ENCODE results near the gene CYB5R4. TPM values are rescaled to one million over a fixed set of nuclear protein-coding genes. Genes with fewer than 3 reads are reported as not detected.

The CYB5R4 gene
- total RNA-seq, 1 experiment from 2014 or later, result 12.5 TPM

DNA sequence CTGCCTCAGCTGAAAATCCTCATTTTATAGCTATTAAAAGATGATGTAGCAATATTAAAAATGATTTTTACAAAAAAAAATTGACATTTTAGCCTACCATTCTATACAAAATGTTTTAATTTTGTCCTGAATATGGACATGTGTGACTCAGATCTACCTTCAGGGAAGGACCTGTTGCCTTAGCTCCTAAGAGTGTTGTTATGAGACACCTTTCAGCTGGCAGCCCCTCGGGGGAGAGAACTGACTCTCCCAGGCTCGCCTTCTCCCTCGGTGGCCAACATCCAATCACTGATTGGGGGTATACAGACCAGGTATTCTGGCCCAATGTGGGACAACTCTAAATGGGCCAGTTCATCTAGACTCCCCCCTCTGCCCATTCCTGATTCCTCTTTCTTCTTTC is 141.6 kb downstream of the CYB5R4 start (continued):
- TF ChIP-seq, protein P1, sequence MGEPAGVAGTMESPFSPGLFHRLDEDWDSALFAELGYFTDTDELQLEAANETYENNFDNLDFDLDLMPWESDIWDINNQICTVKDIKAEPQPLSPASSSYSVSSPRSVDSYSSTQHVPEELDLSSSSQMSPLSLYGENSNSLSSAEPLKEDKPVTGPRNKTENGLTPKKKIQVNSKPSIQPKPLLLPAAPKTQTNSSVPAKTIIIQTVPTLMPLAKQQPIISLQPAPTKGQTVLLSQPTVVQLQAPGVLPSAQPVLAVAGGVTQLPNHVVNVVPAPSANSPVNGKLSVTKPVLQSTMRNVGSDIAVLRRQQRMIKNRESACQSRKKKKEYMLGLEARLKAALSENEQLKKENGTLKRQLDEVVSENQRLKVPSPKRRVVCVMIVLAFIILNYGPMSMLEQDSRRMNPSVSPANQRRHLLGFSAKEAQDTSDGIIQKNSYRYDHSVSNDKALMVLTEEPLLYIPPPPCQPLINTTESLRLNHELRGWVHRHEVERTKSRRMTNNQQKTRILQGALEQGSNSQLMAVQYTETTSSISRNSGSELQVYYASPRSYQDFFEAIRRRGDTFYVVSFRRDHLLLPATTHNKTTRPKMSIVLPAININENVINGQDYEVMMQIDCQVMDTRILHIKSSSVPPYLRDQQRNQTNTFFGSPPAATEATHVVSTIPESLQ (CRISPR knock-in tag; IDR thresholded peaks at IDR 0.05), result no peak
- no peak for TF ChIP-seq JAZF1 (CRISPR knock-in tag; IDR thresholded peaks at IDR 0.05)
- no peak for TF ChIP-seq IRF2 (CRISPR knock-in tag; IDR thresholded peaks at IDR 0.05; ENCODE audit: borderline replicate concordance, low read depth)
- TF ChIP-seq, protein P2, sequence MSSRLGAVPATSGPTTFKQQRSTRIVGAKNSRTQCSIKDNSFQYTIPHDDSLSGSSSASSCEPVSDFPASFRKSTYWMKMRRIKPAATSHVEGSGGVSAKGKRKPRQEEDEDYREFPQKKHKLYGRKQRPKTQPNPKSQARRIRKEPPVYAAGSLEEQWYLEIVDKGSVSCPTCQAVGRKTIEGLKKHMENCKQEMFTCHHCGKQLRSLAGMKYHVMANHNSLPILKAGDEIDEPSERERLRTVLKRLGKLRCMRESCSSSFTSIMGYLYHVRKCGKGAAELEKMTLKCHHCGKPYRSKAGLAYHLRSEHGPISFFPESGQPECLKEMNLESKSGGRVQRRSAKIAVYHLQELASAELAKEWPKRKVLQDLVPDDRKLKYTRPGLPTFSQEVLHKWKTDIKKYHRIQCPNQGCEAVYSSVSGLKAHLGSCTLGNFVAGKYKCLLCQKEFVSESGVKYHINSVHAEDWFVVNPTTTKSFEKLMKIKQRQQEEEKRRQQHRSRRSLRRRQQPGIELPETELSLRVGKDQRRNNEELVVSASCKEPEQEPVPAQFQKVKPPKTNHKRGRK (CRISPR knock-in tag; IDR thresholded peaks at IDR 0.05; ENCODE audit: borderline replicate concordance), result no peak

- ATAC-seq (peak; percentile 47; the same call in 1 of the 2 replicates), DNase-seq (ENCODE audit: low spot score) (no peak)
- POLR2A ChIA-PET, result no interaction called here
- CTCF ChIA-PET, result no interaction called here
- no peaks in the 10 kb centered on the region for H3K27me3 Mint-ChIP-seq (ENCODE audit: low read depth)
- H3K4me3 Mint-ChIP-seq, result no peak overlapping the region
- H3K36me3 Mint-ChIP-seq, result peaks cover 2% of the 10 kb centered on the region
- peaks cover 30% of the 10 kb centered on the region for H3K4me1 Mint-ChIP-seq
- H3K27ac Mint-ChIP-seq, result peak overlapping the region; percentile 14; the same call in 1 of the 2 replicates
- no peak for TF ChIP-seq SMAD4 (CRISPR knock-in tag; IDR thresholded peaks at IDR 0.05)
- TF ChIP-seq, protein P3, sequence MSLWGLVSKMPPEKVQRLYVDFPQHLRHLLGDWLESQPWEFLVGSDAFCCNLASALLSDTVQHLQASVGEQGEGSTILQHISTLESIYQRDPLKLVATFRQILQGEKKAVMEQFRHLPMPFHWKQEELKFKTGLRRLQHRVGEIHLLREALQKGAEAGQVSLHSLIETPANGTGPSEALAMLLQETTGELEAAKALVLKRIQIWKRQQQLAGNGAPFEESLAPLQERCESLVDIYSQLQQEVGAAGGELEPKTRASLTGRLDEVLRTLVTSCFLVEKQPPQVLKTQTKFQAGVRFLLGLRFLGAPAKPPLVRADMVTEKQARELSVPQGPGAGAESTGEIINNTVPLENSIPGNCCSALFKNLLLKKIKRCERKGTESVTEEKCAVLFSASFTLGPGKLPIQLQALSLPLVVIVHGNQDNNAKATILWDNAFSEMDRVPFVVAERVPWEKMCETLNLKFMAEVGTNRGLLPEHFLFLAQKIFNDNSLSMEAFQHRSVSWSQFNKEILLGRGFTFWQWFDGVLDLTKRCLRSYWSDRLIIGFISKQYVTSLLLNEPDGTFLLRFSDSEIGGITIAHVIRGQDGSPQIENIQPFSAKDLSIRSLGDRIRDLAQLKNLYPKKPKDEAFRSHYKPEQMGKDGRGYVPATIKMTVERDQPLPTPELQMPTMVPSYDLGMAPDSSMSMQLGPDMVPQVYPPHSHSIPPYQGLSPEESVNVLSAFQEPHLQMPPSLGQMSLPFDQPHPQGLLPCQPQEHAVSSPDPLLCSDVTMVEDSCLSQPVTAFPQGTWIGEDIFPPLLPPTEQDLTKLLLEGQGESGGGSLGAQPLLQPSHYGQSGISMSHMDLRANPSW (CRISPR knock-in tag; conservative IDR thresholded peaks at IDR 0.05; ENCODE audit: low read depth), result no peak
- TF ChIP-seq, protein P4, sequence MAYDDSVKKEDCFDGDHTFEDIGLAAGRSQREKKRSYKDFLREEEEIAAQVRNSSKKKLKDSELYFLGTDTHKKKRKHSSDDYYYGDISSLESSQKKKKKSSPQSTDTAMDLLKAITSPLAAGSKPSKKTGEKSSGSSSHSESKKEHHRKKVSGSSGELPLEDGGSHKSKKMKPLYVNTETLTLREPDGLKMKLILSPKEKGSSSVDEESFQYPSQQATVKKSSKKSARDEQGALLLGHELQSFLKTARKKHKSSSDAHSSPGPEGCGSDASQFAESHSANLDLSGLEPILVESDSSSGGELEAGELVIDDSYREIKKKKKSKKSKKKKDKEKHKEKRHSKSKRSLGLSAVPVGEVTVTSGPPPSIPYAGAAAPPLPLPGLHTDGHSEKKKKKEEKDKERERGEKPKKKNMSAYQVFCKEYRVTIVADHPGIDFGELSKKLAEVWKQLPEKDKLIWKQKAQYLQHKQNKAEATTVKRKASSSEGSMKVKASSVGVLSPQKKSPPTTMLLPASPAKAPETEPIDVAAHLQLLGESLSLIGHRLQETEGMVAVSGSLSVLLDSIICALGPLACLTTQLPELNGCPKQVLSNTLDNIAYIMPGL (CRISPR knock-in tag; IDR thresholded peaks at IDR 0.05), result no peak
- no peak for TF ChIP-seq CBFB (CRISPR knock-in tag; IDR thresholded peaks at IDR 0.05; ENCODE audit: low read depth)
- TF ChIP-seq MYBL2 (CRISPR knock-in tag; IDR thresholded peaks at IDR 0.05), result no peak
- no peak for TF ChIP-seq ZNF281 (CRISPR knock-in tag; IDR thresholded peaks at IDR 0.05)
- no peak for TF ChIP-seq NFYB (CRISPR knock-in tag; conservative IDR thresholded peaks at IDR 0.05; ENCODE audit: low read depth)
- TF ChIP-seq ZNF219 (CRISPR knock-in tag; IDR thresholded peaks at IDR 0.05; ENCODE audit: borderline replicate concordance), result no peak
- H3K9me3 Mint-ChIP-seq, result peaks cover 3% of the 10 kb centered on the region
These were observed 142.7 kb downstream of the CYB5R4 start for GRCh38 chr6:84002226-84002625.

DNA sequence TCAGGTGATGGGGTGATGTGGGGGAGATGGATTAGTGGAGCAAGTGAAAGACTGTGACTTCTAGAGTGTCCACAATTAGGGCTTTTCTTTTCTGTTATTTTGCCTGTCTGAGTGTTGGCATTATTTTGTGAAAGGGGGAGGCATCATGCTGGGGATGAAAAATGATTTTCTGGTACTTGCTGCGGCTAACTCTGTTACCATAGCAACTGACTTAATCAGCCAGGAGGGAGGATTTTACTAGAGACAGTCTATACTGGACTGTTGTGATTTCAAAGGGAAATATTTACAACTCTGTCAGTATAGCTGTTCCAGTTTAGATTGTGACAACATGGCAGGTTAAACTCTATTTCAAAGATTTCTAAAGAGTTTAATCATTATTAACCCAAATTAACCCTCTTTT is 143.6 kb downstream of the CYB5R4 start:
- ChIA-PET POLR2A (no interaction called here), CTCF (no interaction called here)
- no peak for ATAC-seq
- no peaks in the 10 kb centered on the region for H3K27me3 Mint-ChIP-seq (ENCODE audit: low read depth)
- H3K4me3 Mint-ChIP-seq, result no peak overlapping the region
- no peak for DNase-seq (ENCODE audit: low spot score)
- H3K36me3 Mint-ChIP-seq, result no peaks in the 10 kb centered on the region
- no peak overlapping the region for H3K27ac Mint-ChIP-seq
- H3K4me1 Mint-ChIP-seq, result peaks cover 30% of the 10 kb centered on the region
- H3K9me3 Mint-ChIP-seq, result no peaks in the 10 kb centered on the region
- TF ChIP-seq AFF4 (CRISPR knock-in tag; IDR thresholded peaks at IDR 0.05; ENCODE audit: borderline replicate concordance) (no peak), ZNF121 (CRISPR knock-in tag; IDR thresholded peaks at IDR 0.05) (no peak), JAZF1 (CRISPR knock-in tag; IDR thresholded peaks at IDR 0.05) (no peak), ZMAT4 (CRISPR knock-in tag; IDR thresholded peaks at IDR 0.05) (no peak)
- TF ChIP-seq, protein P2 (CRISPR knock-in tag; IDR thresholded peaks at IDR 0.05; ENCODE audit: borderline replicate concordance), result no peak
